HepG2 (cell line): Measurements from ENCODE around the gene CDKN2C. TPM values are rescaled to one million over a fixed set of nuclear protein-coding genes. Genes with fewer than 3 reads are reported as not detected.
A peak's percentile ranks its signal among the peaks of the same experiment; 100 is the strongest.

ENCODE experiments used
- ARNT2 ChIP-seq: sonication (generic); formaldehyde crosslinking; IDR thresholded peaks from 2 replicates; pipeline ENCODE4 v1.8.0; 2022; ENCODE audit warnings: mild to moderate bottlenecking, low read depth, missing genetic modification reagents, moderate library complexity
- CBX1 ChIP-seq: IDR thresholded peaks from one replicate; pipeline ENCODE4 v1.6.1; 2016; ENCODE audit warnings: antibody characterized with exemption, low read depth
- CCAR2 ChIP-seq: fragments of 200-400 bp; formaldehyde crosslinking; optimal IDR thresholded peaks from 2 replicates; pipeline ENCODE3; 2018; ENCODE audit warnings: low read depth, mild to moderate bottlenecking, low read length, moderate library complexity
- FOXO1 ChIP-seq: sonication (generic); formaldehyde crosslinking; IDR thresholded peaks from 2 replicates; pipeline ENCODE4 v1.4.0; 2020; ENCODE audit warnings: missing genetic modification reagents
- PCBP2 ChIP-seq: fragments of 200-400 bp; formaldehyde crosslinking; optimal IDR thresholded peaks from 2 replicates; pipeline ENCODE3; 2018; ENCODE audit warnings: low read length, low read depth; ENCODE audit not compliant: poor library complexity, severe bottlenecking
- RELA ChIP-seq: sonication (generic); formaldehyde crosslinking; IDR thresholded peaks from 2 replicates; pipeline ENCODE4 v1.4.0; 2020; ENCODE audit warnings: missing genetic modification reagents
- SNAPC2 ChIP-seq: sonication (generic); formaldehyde crosslinking; IDR thresholded peaks from 2 replicates; pipeline ENCODE4 v1.8.1; 2022; ENCODE audit warnings: mild to moderate bottlenecking, missing genetic modification reagents
- SNRNP70 ChIP-seq: fragments of 200-400 bp; formaldehyde crosslinking; IDR thresholded peaks from 2 replicates; pipeline ENCODE4 v1.6.1; 2017; ENCODE audit warnings: mild to moderate bottlenecking, low read depth, low read length, moderate library complexity
- TAF15 ChIP-seq: fragments of 200-400 bp; formaldehyde crosslinking; IDR thresholded peaks from one replicate; pipeline ENCODE4 v1.6.1; 2018; ENCODE audit warnings: mild to moderate bottlenecking, low read depth, low read length; ENCODE audit not compliant: poor library complexity, severe bottlenecking
- TBX2 ChIP-seq: sonication (generic); formaldehyde crosslinking; IDR thresholded peaks from 2 replicates; pipeline ENCODE4 v1.5.0; 2020; ENCODE audit warnings: missing genetic modification reagents, mild to moderate bottlenecking, borderline replicate concordance
- ZNF24 ChIP-seq: fragments of 450-650 bp; IDR thresholded peaks from 2 replicates; pipeline ENCODE4 v1.6.1; 2017; ENCODE audit warnings: antibody characterized with exemption, mild to moderate bottlenecking
- ZNF44 ChIP-seq: sonication (generic); formaldehyde crosslinking; IDR thresholded peaks from 2 replicates; pipeline ENCODE4 v1.5.1; 2020; ENCODE audit warnings: mild to moderate bottlenecking, missing genetic modification reagents
- ZNF670 ChIP-seq: sonication (generic); formaldehyde crosslinking; IDR thresholded peaks from 2 replicates; pipeline ENCODE4 v1.8.0; 2022; ENCODE audit warnings: mild to moderate bottlenecking, missing genetic modification reagents, borderline replicate concordance
- ZNF841 ChIP-seq: sonication (generic); formaldehyde crosslinking; IDR thresholded peaks from 2 replicates; pipeline ENCODE4 v1.8.1; 2023; ENCODE audit warnings: missing genetic modification reagents, borderline replicate concordance
- polyA plus RNA-seq, 8 experiments: library from polyadenylated mRNA; depleted of rRNA in 3 of 8; stranded (reverse) in 7 of 8; unstranded in 1 of 8; fragments of >200 nt; fragmentation: Illumina TruSeq in 4 of 8; extraction: Trizol in 4 of 8; gene quantifications; 2 replicates each; pipeline versions ENCODE4 v1.2.1 to v1.2.3, GENCODE V29; 2011 to 2016; ENCODE audit warnings: low read depth in 4 of 8, missing spikeins in 1 of 8, mixed read lengths in 1 of 8; ENCODE audit not compliant: insufficient read depth in 1 of 8
- total RNA-seq, 5 experiments: library from RNA; depleted of rRNA; stranded (reverse); fragments of >200 nt; fragmentation: Illumina TruSeq; extraction: Trizol; gene quantifications; 2 replicates each; pipeline ENCODE4 v1.2.3, GENCODE V29; 2016; ENCODE audit warnings: low read depth in 1 of 5
- TF ChIP-seq, protein P1 (sequence below): sonication (generic); formaldehyde crosslinking; IDR thresholded peaks from 2 replicates; pipeline ENCODE4 v1.4.0; 2020; ENCODE audit warnings: missing genetic modification reagents
- TF ChIP-seq, protein P2 (sequence below): sonication (generic); formaldehyde crosslinking; IDR thresholded peaks from 2 replicates; pipeline ENCODE4 v1.4.0; 2020; ENCODE audit warnings: mild to moderate bottlenecking, missing genetic modification reagents
- TF ChIP-seq, protein P3 (sequence below): sonication (generic); formaldehyde crosslinking; IDR thresholded peaks from 2 replicates; pipeline ENCODE4 v1.8.1; 2023; ENCODE audit warnings: mild to moderate bottlenecking, inconsistent platforms, moderate library complexity, missing genetic modification reagents, borderline replicate concordance
- TF ChIP-seq, protein P4 (sequence below): sonication (generic); formaldehyde crosslinking; IDR thresholded peaks from 2 replicates; pipeline ENCODE4 v1.5.0; 2020; ENCODE audit warnings: missing genetic modification reagents
- TF ChIP-seq, protein P5 (sequence below): sonication (generic); formaldehyde crosslinking; IDR thresholded peaks from 2 replicates; pipeline ENCODE4 v1.5.0; 2020; ENCODE audit warnings: missing genetic modification reagents
- TF ChIP-seq, protein P6 (sequence below): sonication (generic); formaldehyde crosslinking; IDR thresholded peaks from 2 replicates; pipeline ENCODE4 v1.5.0; 2020; ENCODE audit warnings: mild to moderate bottlenecking, missing genetic modification reagents

CDKN2C gene
- total and polyA plus RNA-seq, 2 of the 13 experiments (the other 11 are each of a cell fraction or from before 2014, with no cell fraction given) = 7.8 to 13.7 TPM

DNA sequence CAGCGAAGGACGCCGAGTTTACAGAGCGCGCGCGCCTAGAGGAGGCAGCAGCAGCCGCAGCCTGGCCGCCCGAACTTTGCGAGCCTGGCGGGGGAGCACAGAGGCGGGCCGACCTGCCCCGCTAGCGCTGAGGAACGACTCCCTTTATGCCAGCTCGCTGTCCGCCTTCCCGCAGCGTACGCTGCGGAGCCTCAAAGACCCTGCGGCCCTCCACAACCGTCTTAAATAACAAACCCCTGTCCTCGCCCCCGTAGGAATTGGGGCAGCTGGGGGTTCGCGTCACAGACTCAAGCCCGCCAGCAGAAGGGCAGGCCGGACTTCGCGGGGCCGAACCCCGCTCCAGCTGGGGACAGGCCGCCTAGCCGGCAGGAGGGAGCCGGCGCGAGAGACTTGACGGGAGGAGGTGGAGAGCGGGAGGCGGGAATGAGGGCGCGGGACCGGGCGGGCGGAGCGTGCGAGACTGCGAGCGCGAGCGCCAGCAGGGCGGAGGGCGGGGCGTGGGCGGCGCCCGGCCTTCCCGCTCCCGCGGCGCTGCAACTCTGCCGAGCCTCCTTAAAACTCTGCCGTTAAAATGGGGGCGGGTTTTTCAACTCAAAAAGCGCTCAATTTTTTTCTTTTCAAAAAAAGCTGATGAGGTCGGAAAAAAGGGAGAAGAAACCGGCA lies 1.8 kb upstream of the CDKN2C start (continued):
- TF ChIP-seq CCAR2 = no peak
- TF ChIP-seq ZNF24 = no peak
- TF ChIP-seq RELA (CRISPR knock-in tag) = no peak
- peak; percentile 63; the same call in 1 of the 2 replicates for TF ChIP-seq ZNF670 (CRISPR knock-in tag)
- TF ChIP-seq, protein P1, sequence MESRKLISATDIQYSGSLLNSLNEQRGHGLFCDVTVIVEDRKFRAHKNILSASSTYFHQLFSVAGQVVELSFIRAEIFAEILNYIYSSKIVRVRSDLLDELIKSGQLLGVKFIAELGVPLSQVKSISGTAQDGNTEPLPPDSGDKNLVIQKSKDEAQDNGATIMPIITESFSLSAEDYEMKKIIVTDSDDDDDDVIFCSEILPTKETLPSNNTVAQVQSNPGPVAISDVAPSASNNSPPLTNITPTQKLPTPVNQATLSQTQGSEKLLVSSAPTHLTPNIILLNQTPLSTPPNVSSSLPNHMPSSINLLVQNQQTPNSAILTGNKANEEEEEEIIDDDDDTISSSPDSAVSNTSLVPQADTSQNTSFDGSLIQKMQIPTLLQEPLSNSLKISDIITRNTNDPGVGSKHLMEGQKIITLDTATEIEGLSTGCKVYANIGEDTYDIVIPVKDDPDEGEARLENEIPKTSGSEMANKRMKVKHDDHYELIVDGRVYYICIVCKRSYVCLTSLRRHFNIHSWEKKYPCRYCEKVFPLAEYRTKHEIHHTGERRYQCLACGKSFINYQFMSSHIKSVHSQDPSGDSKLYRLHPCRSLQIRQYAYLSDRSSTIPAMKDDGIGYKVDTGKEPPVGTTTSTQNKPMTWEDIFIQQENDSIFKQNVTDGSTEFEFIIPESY = peak; percentile 34; the same call in 1 of the 2 replicates
- TF ChIP-seq PCBP2 = no peak
- TF ChIP-seq TAF15 = no peak
- TF ChIP-seq, protein P2, sequence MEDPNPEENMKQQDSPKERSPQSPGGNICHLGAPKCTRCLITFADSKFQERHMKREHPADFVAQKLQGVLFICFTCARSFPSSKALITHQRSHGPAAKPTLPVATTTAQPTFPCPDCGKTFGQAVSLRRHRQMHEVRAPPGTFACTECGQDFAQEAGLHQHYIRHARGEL (CRISPR knock-in tag) = no peak
- peak; percentile 71; the same call in 1 of the 2 replicates for TF ChIP-seq TBX2 (CRISPR knock-in tag)
- TF ChIP-seq ZNF841 (CRISPR knock-in tag) = peak; percentile 85; the same call in 1 of the 2 replicates
- TF ChIP-seq FOXO1 (CRISPR knock-in tag) = no peak; the same call in 1 of the 2 replicates
- TF ChIP-seq, protein P3, sequence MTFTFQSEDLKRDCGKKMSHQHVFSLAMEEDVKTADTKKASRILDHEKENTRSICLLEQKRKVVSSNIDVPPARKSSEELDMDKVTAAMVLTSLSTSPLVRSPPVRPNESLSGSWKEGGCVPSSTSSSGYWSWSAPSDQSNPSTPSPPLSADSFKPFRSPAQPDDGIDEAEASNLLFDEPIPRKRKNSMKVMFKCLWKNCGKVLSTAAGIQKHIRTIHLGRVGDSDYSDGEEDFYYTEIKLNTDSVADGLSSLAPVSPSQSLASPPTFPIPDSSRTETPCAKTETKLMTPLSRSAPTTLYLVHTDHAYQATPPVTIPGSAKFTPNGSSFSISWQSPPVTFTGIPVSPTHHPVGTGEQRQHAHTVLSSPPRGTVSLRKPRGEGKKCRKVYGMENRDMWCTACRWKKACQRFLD (CRISPR knock-in tag) = peak; percentile 60
- no peak for TF ChIP-seq CBX1
- TF ChIP-seq SNRNP70 = no peak
- no peak for TF ChIP-seq SNAPC2
- TF ChIP-seq ZNF44 (CRISPR knock-in tag) = no peak
- TF ChIP-seq ARNT2 (CRISPR knock-in tag) = peak; percentile 80
- TF ChIP-seq, protein P4, sequence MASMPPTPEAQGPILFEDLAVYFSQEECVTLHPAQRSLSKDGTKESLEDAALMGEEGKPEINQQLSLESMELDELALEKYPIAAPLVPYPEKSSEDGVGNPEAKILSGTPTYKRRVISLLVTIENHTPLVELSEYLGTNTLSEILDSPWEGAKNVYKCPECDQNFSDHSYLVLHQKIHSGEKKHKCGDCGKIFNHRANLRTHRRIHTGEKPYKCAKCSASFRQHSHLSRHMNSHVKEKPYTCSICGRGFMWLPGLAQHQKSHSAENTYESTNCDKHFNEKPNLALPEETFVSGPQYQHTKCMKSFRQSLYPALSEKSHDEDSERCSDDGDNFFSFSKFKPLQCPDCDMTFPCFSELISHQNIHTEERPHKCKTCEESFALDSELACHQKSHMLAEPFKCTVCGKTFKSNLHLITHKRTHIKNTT (CRISPR knock-in tag) = no peak
- TF ChIP-seq, protein P5, sequence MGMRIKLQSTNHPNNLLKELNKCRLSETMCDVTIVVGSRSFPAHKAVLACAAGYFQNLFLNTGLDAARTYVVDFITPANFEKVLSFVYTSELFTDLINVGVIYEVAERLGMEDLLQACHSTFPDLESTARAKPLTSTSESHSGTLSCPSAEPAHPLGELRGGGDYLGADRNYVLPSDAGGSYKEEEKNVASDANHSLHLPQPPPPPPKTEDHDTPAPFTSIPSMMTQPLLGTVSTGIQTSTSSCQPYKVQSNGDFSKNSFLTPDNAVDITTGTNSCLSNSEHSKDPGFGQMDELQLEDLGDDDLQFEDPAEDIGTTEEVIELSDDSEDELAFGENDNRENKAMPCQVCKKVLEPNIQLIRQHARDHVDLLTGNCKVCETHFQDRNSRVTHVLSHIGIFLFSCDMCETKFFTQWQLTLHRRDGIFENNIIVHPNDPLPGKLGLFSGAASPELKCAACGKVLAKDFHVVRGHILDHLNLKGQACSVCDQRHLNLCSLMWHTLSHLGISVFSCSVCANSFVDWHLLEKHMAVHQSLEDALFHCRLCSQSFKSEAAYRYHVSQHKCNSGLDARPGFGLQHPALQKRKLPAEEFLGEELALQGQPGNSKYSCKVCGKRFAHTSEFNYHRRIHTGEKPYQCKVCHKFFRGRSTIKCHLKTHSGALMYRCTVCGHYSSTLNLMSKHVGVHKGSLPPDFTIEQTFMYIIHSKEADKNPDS = no peak
- TF ChIP-seq, protein P6, sequence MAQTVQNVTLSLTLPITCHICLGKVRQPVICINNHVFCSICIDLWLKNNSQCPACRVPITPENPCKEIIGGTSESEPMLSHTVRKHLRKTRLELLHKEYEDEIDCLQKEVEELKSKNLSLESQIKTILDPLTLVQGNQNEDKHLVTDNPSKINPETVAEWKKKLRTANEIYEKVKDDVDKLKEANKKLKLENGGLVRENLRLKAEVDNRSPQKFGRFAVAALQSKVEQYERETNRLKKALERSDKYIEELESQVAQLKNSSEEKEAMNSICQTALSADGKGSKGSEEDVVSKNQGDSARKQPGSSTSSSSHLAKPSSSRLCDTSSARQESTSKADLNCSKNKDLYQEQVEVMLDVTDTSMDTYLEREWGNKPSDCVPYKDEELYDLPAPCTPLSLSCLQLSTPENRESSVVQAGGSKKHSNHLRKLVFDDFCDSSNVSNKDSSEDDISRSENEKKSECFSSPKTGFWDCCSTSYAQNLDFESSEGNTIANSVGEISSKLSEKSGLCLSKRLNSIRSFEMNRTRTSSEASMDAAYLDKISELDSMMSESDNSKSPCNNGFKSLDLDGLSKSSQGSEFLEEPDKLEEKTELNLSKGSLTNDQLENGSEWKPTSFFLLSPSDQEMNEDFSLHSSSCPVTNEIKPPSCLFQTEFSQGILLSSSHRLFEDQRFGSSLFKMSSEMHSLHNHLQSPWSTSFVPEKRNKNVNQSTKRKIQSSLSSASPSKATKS (CRISPR knock-in tag) = no peak; the same call in 1 of the 2 replicates
